Dendritic cell treated with granulocyte-macrophage colony-stimulating factor and Interleukin-4, amounts not matched to agents 40 ng/mL and 50 ng/mL, for 4 days (primary cell): ENCODE data around the gene LEFTY1.
"Not testable (repeated sequence)": the region's sequence is repeated elsewhere in the genome, so short reads cannot be mapped to it uniquely, and the experiment has no call there.

ENCODE experiments used
- H3K27ac Mint-ChIP-seq: one replicate; pipeline ENCODE4 v1.8.0; 2022; ENCODE audit warnings: mild to moderate bottlenecking, mixed read lengths
- H3K27me3 Mint-ChIP-seq: one replicate; pipeline ENCODE4 v1.8.0; 2022; ENCODE audit warnings: mild to moderate bottlenecking, mixed read lengths
- H3K36me3 Mint-ChIP-seq: one replicate; pipeline ENCODE4 v1.8.0; 2022; ENCODE audit warnings: low read depth, mixed read lengths
- H3K4me1 Mint-ChIP-seq: one replicate; pipeline ENCODE4 v1.8.0; 2022; ENCODE audit warnings: low read depth, mixed read lengths
- H3K4me3 Mint-ChIP-seq: one replicate; pipeline ENCODE4 v1.8.0; 2022; ENCODE audit warnings: mild to moderate bottlenecking, moderate library complexity, mixed read lengths
- H3K9me3 Mint-ChIP-seq: one replicate; pipeline ENCODE4 v1.8.0; 2022; ENCODE audit warnings: mixed read lengths
- intact Hi-C: fragments of 100-400 bp; cut with micrococcal nuclease; formaldehyde crosslinking; loops from one replicate; pipeline ENCODE4 v1.15.0; 2022

LEFTY1 gene

GRCh38 chr1:225836296-225836695 lies 52.6 kb downstream of the LEFTY1 start:
- H3K9me3 Mint-ChIP-seq, H3K4me1 Mint-ChIP-seq, H3K27ac Mint-ChIP-seq, H3K27me3 Mint-ChIP-seq, intact Hi-C loops, H3K4me3 Mint-ChIP-seq: not testable (repeated sequence)
- H3K36me3 Mint-ChIP-seq = peaks cover 97% of the 10 kb centered on the region
